ENCODE data around the gene NOXA1.

DNA sequence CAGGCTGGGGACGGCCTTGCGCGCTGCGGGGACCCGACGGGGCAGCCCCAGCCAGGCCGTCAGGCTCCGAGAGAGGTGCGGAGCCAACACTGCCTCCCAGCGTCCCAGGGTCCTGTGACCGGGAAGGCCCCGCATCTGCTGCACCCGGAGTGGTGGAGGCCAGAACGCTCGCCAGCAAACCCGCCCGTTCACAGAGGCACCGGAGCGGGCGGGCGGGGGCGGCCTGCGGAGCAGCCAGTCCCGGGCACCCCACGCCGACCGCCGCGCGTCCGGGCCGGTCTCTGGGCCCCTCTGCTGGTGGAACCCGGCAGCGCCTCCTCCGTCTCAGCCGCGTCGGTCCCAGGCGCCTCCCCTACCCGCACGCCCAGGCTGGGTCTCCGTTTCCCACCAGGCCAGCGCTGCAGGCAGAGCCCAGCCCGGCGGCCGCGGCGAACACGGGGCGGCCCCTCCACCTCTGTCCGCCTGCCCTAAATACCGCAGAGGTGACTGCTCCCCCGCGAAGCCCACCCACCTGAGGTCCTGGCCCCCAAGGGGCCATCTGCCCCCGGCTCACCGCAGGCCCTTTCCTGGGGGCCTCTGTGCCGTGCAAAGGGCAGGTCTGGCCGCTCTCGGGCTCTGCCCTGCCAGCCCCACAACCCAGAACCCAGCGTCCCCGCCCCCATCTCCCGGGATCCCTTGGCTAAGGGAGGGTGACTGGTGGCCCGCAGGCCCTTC is 16.2 kb upstream of the NOXA1 start:
- TF ChIP-seq, protein P1, sequence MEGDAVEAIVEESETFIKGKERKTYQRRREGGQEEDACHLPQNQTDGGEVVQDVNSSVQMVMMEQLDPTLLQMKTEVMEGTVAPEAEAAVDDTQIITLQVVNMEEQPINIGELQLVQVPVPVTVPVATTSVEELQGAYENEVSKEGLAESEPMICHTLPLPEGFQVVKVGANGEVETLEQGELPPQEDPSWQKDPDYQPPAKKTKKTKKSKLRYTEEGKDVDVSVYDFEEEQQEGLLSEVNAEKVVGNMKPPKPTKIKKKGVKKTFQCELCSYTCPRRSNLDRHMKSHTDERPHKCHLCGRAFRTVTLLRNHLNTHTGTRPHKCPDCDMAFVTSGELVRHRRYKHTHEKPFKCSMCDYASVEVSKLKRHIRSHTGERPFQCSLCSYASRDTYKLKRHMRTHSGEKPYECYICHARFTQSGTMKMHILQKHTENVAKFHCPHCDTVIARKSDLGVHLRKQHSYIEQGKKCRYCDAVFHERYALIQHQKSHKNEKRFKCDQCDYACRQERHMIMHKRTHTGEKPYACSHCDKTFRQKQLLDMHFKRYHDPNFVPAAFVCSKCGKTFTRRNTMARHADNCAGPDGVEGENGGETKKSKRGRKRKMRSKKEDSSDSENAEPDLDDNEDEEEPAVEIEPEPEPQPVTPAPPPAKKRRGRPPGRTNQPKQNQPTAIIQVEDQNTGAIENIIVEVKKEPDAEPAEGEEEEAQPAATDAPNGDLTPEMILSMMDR (IDR thresholded peaks at IDR 0.05; ENCODE audit: insufficient read depth, low read depth, low read length) = peak; percentile 20
- TF ChIP-seq EZH2 (IDR thresholded peaks at IDR 0.05; ENCODE audit: insufficient read depth, low read length) = no peak
